ENCODE measurements around the gene CGB3.

- TF ChIP-seq CTCF (IDR thresholded peaks at IDR 0.05): no peak
- TF ChIP-seq POLR2AphosphoS5 (IDR thresholded peaks at IDR 0.05; ENCODE audit: low read depth, low read length): no peak
- TF ChIP-seq TCF7L2 (IDR thresholded peaks at IDR 0.05; ENCODE audit: low read depth, low read length): no peak
- TF ChIP-seq REST (IDR thresholded peaks at IDR 0.05; ENCODE audit: insufficient read depth in 1 of 2, low read depth in 2 of 2, low read length in 1 of 2): no peak
Observed at GRCh38 chr19:49061000-49061399, 36.9 kb upstream of the CGB3 start.

Data from Panc1 (cell line).